Breast epithelium (tissue), 4 donors: ENCODE data around the gene CXCR6. TPM values are rescaled to one million over a fixed set of nuclear protein-coding genes. Genes with fewer than 3 reads are reported as not detected.

ENCODE experiments used
- DNase-seq, 2 donors: peaks; one replicate each; pipeline ENCODE4 v3.0.0-alpha.2; 2019; ENCODE audit warnings: low spot score in 2 of 2
- H3K27ac ChIP-seq, 2 donors: fragments of 200-600 bp; sonication (generic) in 1 of 2; one replicate each; pipeline ENCODE4 v1.5.1; 2016 to 2019; ENCODE audit warnings: mild to moderate bottlenecking in 1 of 2
- H3K27me3 ChIP-seq, 2 donors: fragments of 200-600 bp; sonication (generic) in 1 of 2; one replicate each; pipeline versions ENCODE4 v1.5.1 to v1.6.0; 2017 to 2019; ENCODE audit warnings: control low read depth in 1 of 2, mild to moderate bottlenecking in 1 of 2
- H3K36me3 ChIP-seq: fragments of 200-600 bp; one replicate; pipeline ENCODE4 v1.5.1; 2019
- H3K4me1 ChIP-seq, 2 donors: fragments of 200-600 bp; sonication (generic); one replicate each; pipeline ENCODE4 v1.5.1; 2016 to 2019; ENCODE audit warnings: control low read depth in 1 of 2
- H3K4me3 ChIP-seq, 3 donors: fragments of 200-600 bp; sonication (generic); 1 replicate in 2 of 3; 2 replicates in 1 of 3; pipeline ENCODE4 v1.5.1; 2016 to 2019; ENCODE audit warnings: mild to moderate bottlenecking in 3 of 3, moderate library complexity in 2 of 3
- H3K9me3 ChIP-seq, 2 donors: fragments of 200-600 bp; sonication (generic) in 1 of 2; one replicate each; pipeline ENCODE4 v1.5.1; 2016 to 2019; ENCODE audit warnings: control low read depth in 1 of 2
- CTCF ChIP-seq, 3 donors: fragments of 450-650 bp; IDR thresholded peaks; one replicate each; pipeline ENCODE4 v1.5.1; 2016 to 2017; ENCODE audit warnings: antibody characterized with exemption in 3 of 3, mild to moderate bottlenecking in 3 of 3, moderate library complexity in 3 of 3
- POLR2A ChIP-seq: fragments of 450-650 bp; IDR thresholded peaks from one replicate; pipeline ENCODE4 v1.6.1; 2016; ENCODE audit warnings: antibody characterized with exemption, mild to moderate bottlenecking, moderate library complexity
- POLR2AphosphoS5 ChIP-seq, 3 donors: sonication (generic); formaldehyde crosslinking; IDR thresholded peaks; one replicate each; pipeline ENCODE4 v1.6.1; 2017; ENCODE audit warnings: antibody characterized with exemption in 3 of 3
- intact Hi-C: fragments of 100-400 bp; cut with DNase I; formaldehyde crosslinking; loops from one replicate; pipeline ENCODE4 v1.15.1; 2023; ENCODE audit warnings: low total_unique reads
- total RNA-seq, 3 donors: library from RNA; depleted of rRNA; stranded (reverse); fragments of >200 nt; gene quantifications; one replicate each; pipeline ENCODE4 v1.1.0, GENCODE V29; 2016

Gene CXCR6
- total RNA-seq, 3 donors from 2014 or later: 0.64 to 4.5 (median 4.3) TPM

GRCh38 chr3:45922950-45923590, 20.2 kb upstream of the CXCR6 start:
- Histone ChIP-seq H3K27me3 (no peaks in the 10 kb centered on the region), H3K36me3 (peaks cover 9% of the 10 kb centered on the region), H3K4me1 (no peaks in the 10 kb centered on the region), H3K4me3 (no peak overlapping the region), H3K27ac (no peak overlapping the region), H3K9me3 (no peaks in the 10 kb centered on the region)
- intact Hi-C loops: no loop called here
- no peak for TF ChIP-seq CTCF (IDR thresholded peaks at IDR 0.05)
- TF ChIP-seq POLR2AphosphoS5 (IDR thresholded peaks at IDR 0.05): no peak
- TF ChIP-seq POLR2A: no peak
- no peak for DNase-seq

- intact Hi-C loops: no loop called here
- Histone ChIP-seq H3K27me3 (no peaks in the 10 kb centered on the region), H3K9me3 (no peaks in the 10 kb centered on the region), H3K4me1 (no peaks in the 10 kb centered on the region), H3K4me3 (no peak overlapping the region), H3K27ac (no peak overlapping the region), H3K36me3 (peaks cover 16% of the 10 kb centered on the region)
- TF ChIP-seq POLR2AphosphoS5 (IDR thresholded peaks at IDR 0.05) (no peak), POLR2A (no peak), CTCF (IDR thresholded peaks at IDR 0.05) (no peak)
- no peak for DNase-seq
Observed at GRCh38 chr3:45923755-45924154, 19.5 kb upstream of the CXCR6 start.

DNA sequence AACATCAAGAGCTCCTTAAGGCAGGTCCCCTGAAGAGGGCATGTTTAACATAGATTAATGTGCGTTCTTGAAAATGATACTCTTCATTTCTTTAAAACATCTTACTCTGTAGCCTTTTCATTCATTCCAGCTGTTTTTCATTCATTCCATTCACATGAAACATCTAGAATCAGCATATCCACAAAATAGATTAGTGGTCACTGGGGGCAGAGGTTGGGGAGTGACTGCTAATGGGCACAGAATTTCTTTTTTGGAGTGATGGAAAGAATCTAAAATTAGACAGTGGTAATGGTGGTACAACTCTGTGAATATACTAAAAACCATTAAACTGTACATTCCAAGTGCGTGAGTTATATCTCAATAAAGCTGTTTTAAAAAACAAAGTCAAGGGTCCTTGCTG, 15.4 kb upstream of the CXCR6 start:
- intact Hi-C loops: no loop called here
- no peak overlapping the region for H3K27ac ChIP-seq
- no peaks in the 10 kb centered on the region for H3K9me3 ChIP-seq
- no peak overlapping the region for H3K4me3 ChIP-seq
- no peak for DNase-seq
- H3K4me1 ChIP-seq: no peaks in the 10 kb centered on the region
- TF ChIP-seq POLR2AphosphoS5 (IDR thresholded peaks at IDR 0.05): no peak
- TF ChIP-seq CTCF (IDR thresholded peaks at IDR 0.05): no peak
- no peak for TF ChIP-seq POLR2A
- H3K36me3 ChIP-seq: peaks cover 12% of the 10 kb centered on the region
- H3K27me3 ChIP-seq: no peaks in the 10 kb centered on the region

- DNase-seq: no peak
- Histone ChIP-seq H3K4me1 (no peaks in the 10 kb centered on the region), H3K4me3 (no peak overlapping the region), H3K27ac (no peak overlapping the region), H3K9me3 (no peaks in the 10 kb centered on the region), H3K27me3 (no peaks in the 10 kb centered on the region), H3K36me3 (peaks cover 12% of the 10 kb centered on the region)
- no peak for TF ChIP-seq POLR2AphosphoS5 (IDR thresholded peaks at IDR 0.05)
- TF ChIP-seq CTCF (IDR thresholded peaks at IDR 0.05): peak in 2 of 3 donors; percentile 36 to 53
- intact Hi-C loops: no loop called here
Observed at GRCh38 chr3:45929042-45929679, 14.1 kb upstream of the CXCR6 start.

GRCh38 chr3:45931496-45931895, 11.8 kb upstream of the CXCR6 start:
- Histone ChIP-seq H3K27ac (no peak overlapping the region), H3K9me3 (no peaks in the 10 kb centered on the region), H3K27me3 (no peaks in the 10 kb centered on the region), H3K4me1 (no peaks in the 10 kb centered on the region), H3K4me3 (no peak overlapping the region), H3K36me3 (peaks cover 12% of the 10 kb centered on the region)
- intact Hi-C loops: loop anchor here (5.0 kb wide), 1 partner anchor 816 kb away; no protein-coding TSS in a partner anchor
- DNase-seq: no peak
- no peak for TF ChIP-seq POLR2A
- no peak for TF ChIP-seq CTCF (IDR thresholded peaks at IDR 0.05)
- no peak for TF ChIP-seq POLR2AphosphoS5 (IDR thresholded peaks at IDR 0.05)
